H1 (cell line): ENCODE results near the gene FAM237A. TPM values are rescaled to one million over a fixed set of nuclear protein-coding genes. Genes with fewer than 3 reads are reported as not detected.

Source experiments
- CTCF ChIA-PET: fragments of 300-600 bp; sonication (Branson Sonifier 250); formaldehyde crosslinking; loops from one replicate; lab custom pipeline; 2021; ENCODE audit not compliant: partially characterized antibody; lab: Charles Lee
- POLR2A ChIA-PET: fragments of 300-600 bp; sonication (Branson Sonifier 250); formaldehyde crosslinking; loops from one replicate; lab custom pipeline; 2021; ENCODE audit warnings: inconsistent platforms; ENCODE audit not compliant: partially characterized antibody; lab: Charles Lee
- DNase-seq, 2 experiments: peaks; one replicate each; pipeline versions ENCODE4 v3.0.0 to v3.0.0-alpha.2; 2010 to 2022; ENCODE audit warnings: low spot score in 2 of 2, low read depth in 1 of 2, mixed read lengths in 1 of 2
- FAIRE-seq: peaks from 2 replicates; lab custom pipeline; 2011; peaks lifted over from hg19 to GRCh38; lab: Jason Lieb, UNC
- H2AFZ ChIP-seq: 2 replicates; pipeline ENCODE4 v1.8.1; 2012; ENCODE audit warnings: low read length, inconsistent platforms
- H2AK5ac ChIP-seq: 2 replicates; pipeline ENCODE4 v1.6.1; 2013; ENCODE audit warnings: low read depth, low read length
- H2BK120ac ChIP-seq: replicated peaks from 2 replicates; pipeline ENCODE3; 2013; ENCODE audit warnings: low read depth, low read length, inconsistent platforms
- H2BK12ac ChIP-seq: 2 replicates; pipeline ENCODE4 v1.6.1; 2013; ENCODE audit warnings: low read depth, low read length
- H2BK15ac ChIP-seq: 2 replicates; pipeline ENCODE4 v1.6.1; 2013; ENCODE audit warnings: low read length
- H2BK20ac ChIP-seq: 2 replicates; pipeline ENCODE4 v1.6.1; 2013; ENCODE audit warnings: low read length
- H2BK5ac ChIP-seq: 2 replicates; pipeline ENCODE4 v1.6.1; 2013; ENCODE audit warnings: low read depth, low read length
- H3K14ac ChIP-seq: 2 replicates; pipeline ENCODE4 v1.6.1; 2013; ENCODE audit warnings: inconsistent platforms; ENCODE audit not compliant: insufficient read length
- H3K18ac ChIP-seq: 2 replicates; pipeline ENCODE4 v1.6.1; 2013; ENCODE audit warnings: low read length; ENCODE audit errors: extremely low read depth
- H3K23ac ChIP-seq: 2 replicates; pipeline ENCODE4 v1.6.1; 2013; ENCODE audit warnings: inconsistent platforms; ENCODE audit not compliant: insufficient read length
- H3K23me2 ChIP-seq: 2 replicates; pipeline ENCODE4 v1.6.1; 2013; ENCODE audit warnings: low read depth, low read length
- H3K27ac ChIP-seq: 2 replicates; pipeline ENCODE4 v1.6.1; 2011; ENCODE audit warnings: low read depth, low read length, inconsistent platforms
- H3K27me3 ChIP-seq, 4 experiments: replicated peaks in 1 of 4; 1 replicate in 1 of 4; 2 replicates in 3 of 4; pipeline versions ENCODE4 v1.6.1 to v1.8.1; 2011 to 2013; ENCODE audit warnings: low read length in 3 of 4, mild to moderate bottlenecking in 3 of 4, inconsistent platforms in 2 of 4, mixed read lengths in 2 of 4, moderate library complexity in 1 of 4; ENCODE audit not compliant: control insufficient read depth in 3 of 4, insufficient read depth in 3 of 4; ENCODE audit errors: extremely low read depth in 1 of 4
- H3K36me3 ChIP-seq, 4 experiments: 2 replicates each; pipeline versions ENCODE4 v1.6.1 to v1.8.1; 2011 to 2013; ENCODE audit warnings: mild to moderate bottlenecking in 4 of 4, low read length in 3 of 4, moderate library complexity in 2 of 4, control low read depth in 1 of 4, inconsistent platforms in 1 of 4; ENCODE audit not compliant: insufficient read depth in 4 of 4, control insufficient read depth in 2 of 4
- H3K4ac ChIP-seq: replicated peaks from 2 replicates; pipeline ENCODE3; 2013; ENCODE audit warnings: low read length, low read depth, mixed read lengths, inconsistent platforms; ENCODE audit not compliant: insufficient read length
- H3K4me1 ChIP-seq, 4 experiments: replicated peaks in 1 of 4; 1 replicate in 1 of 4; 2 replicates in 3 of 4; pipeline versions ENCODE4 v1.6.1 to v1.8.1; 2011 to 2013; ENCODE audit warnings: low read length in 3 of 4, inconsistent platforms in 2 of 4, mixed read lengths in 1 of 4; ENCODE audit not compliant: insufficient read depth in 4 of 4, control insufficient read depth in 3 of 4
- H3K4me2 ChIP-seq, 2 experiments: 2 replicates each; pipeline versions ENCODE4 v1.6.1 to v1.8.1; 2011 to 2013; ENCODE audit warnings: low read depth in 2 of 2, low read length in 2 of 2, control low read depth in 1 of 2, inconsistent platforms in 1 of 2, mild to moderate bottlenecking in 1 of 2; ENCODE audit not compliant: insufficient read depth in 1 of 2
- H3K4me3 ChIP-seq, 4 experiments: fragments of 200-600, 300-600 bp in 1 of 4; sonication (generic), shearing (Covaris generic), sonication (Bioruptor Twin) in 1 of 4; 2 replicates each; pipeline versions ENCODE4 v1.5.1 to v1.8.1; 2011 to 2016; ENCODE audit warnings: low read length in 4 of 4, low read depth in 3 of 4, control low read depth in 2 of 4, inconsistent platforms in 2 of 4, mild to moderate bottlenecking in 2 of 4, mixed read lengths in 1 of 4, moderate library complexity in 1 of 4; ENCODE audit not compliant: insufficient read depth in 2 of 4; ENCODE audit errors: extremely low read depth in 1 of 4
- H3K56ac ChIP-seq: replicated peaks from 2 replicates; pipeline ENCODE3; 2013; ENCODE audit warnings: low read depth, mild to moderate bottlenecking, mixed read lengths, low read length, inconsistent platforms; ENCODE audit not compliant: insufficient read length
- H3K79me1 ChIP-seq: 2 replicates; pipeline ENCODE4 v1.6.1; 2013; ENCODE audit warnings: low read depth, low read length, control low read depth
- H3K79me2 ChIP-seq, 2 experiments: 2 replicates each; pipeline versions ENCODE4 v1.6.1 to v1.8.1; 2012 to 2013; ENCODE audit warnings: low read length in 2 of 2, mild to moderate bottlenecking in 2 of 2, inconsistent platforms in 1 of 2; ENCODE audit not compliant: insufficient read depth in 2 of 2, control insufficient read depth in 1 of 2
- H3K9ac ChIP-seq, 4 experiments: replicated peaks in 1 of 4; 1 replicate in 1 of 4; 2 replicates in 3 of 4; pipeline versions ENCODE4 v1.6.1 to v1.8.1; 2011 to 2013; ENCODE audit warnings: low read depth in 3 of 4, low read length in 3 of 4, control low read depth in 2 of 4, mild to moderate bottlenecking in 2 of 4, moderate library complexity in 2 of 4, inconsistent platforms in 1 of 4; ENCODE audit errors: extremely low read depth in 1 of 4
- H3K9me3 ChIP-seq, 2 experiments: 2 replicates each; pipeline versions ENCODE4 v1.6.1 to v1.8.1; 2012 to 2013; ENCODE audit warnings: mild to moderate bottlenecking in 2 of 2, moderate library complexity in 2 of 2, control low read depth in 1 of 2, inconsistent platforms in 1 of 2, low read depth in 1 of 2, low read length in 1 of 2, mixed read lengths in 1 of 2; ENCODE audit not compliant: insufficient read depth in 2 of 2
- H4K20me1 ChIP-seq, 2 experiments: replicated peaks in 1 of 2; 2 replicates each; pipeline versions ENCODE3 to v1.8.1; 2011 to 2013; ENCODE audit warnings: inconsistent platforms in 2 of 2, low read length in 2 of 2, mild to moderate bottlenecking in 1 of 2; ENCODE audit not compliant: insufficient read depth in 2 of 2, control insufficient read depth in 1 of 2
- H4K5ac ChIP-seq: 2 replicates; pipeline ENCODE4 v1.6.1; 2013; ENCODE audit warnings: low read length, low read depth, mixed read lengths, inconsistent platforms; ENCODE audit not compliant: insufficient read length
- H4K8ac ChIP-seq: 2 replicates; pipeline ENCODE4 v1.8.0; 2013; ENCODE audit warnings: mild to moderate bottlenecking, moderate library complexity, low read length, inconsistent platforms; ENCODE audit not compliant: insufficient read depth; ENCODE audit errors: extremely low read depth
- H4K91ac ChIP-seq: replicated peaks from 2 replicates; pipeline ENCODE3; 2013; ENCODE audit warnings: low read length, mixed read lengths, inconsistent platforms; ENCODE audit not compliant: insufficient read length
- CEBPB ChIP-seq: IDR thresholded peaks from 2 replicates; pipeline ENCODE4 v1.6.1; 2012; ENCODE audit warnings: low read depth, low read length
- CHD1 ChIP-seq: IDR thresholded peaks from 2 replicates; pipeline ENCODE4 v1.6.1; 2012; ENCODE audit warnings: low read depth, low read length, improper control_type of control experiment
- CREB1 ChIP-seq: IDR thresholded peaks from 2 replicates; pipeline ENCODE4 v1.6.1; 2012; ENCODE audit warnings: inconsistent platforms
- HDAC6 ChIP-seq: IDR thresholded peaks from one replicate; pipeline ENCODE4 v1.7.1; 2012; ENCODE audit warnings: low read depth, mild to moderate bottlenecking, inconsistent platforms, low read length, moderate library complexity
- JUND ChIP-seq: IDR thresholded peaks from 2 replicates; pipeline ENCODE4 v1.6.1; 2011; ENCODE audit warnings: mild to moderate bottlenecking, improper control_type of control experiment, low read length
- KDM1A ChIP-seq: fragments of 200-600, 300-600 bp; sonication (generic); IDR thresholded peaks from 2 replicates; pipeline ENCODE4 v1.7.1; 2016; ENCODE audit warnings: mild to moderate bottlenecking, low read length, borderline replicate concordance
- POLR2A ChIP-seq, 2 experiments: IDR thresholded peaks; 1 replicate in 1 of 2; 2 replicates in 1 of 2; pipeline ENCODE4 v1.6.1; 2011; ENCODE audit warnings: low read depth in 2 of 2, low read length in 2 of 2, mild to moderate bottlenecking in 2 of 2; ENCODE audit errors: control extremely low read depth in 1 of 2
- RAD21 ChIP-seq, 2 experiments: IDR thresholded peaks in 1 of 2; conservative IDR thresholded peaks in 1 of 2; 2 replicates each; pipeline ENCODE4 v1.6.1; 2011; ENCODE audit warnings: low read depth in 2 of 2, low read length in 2 of 2, improper control_type of control experiment in 1 of 2, inconsistent platforms in 1 of 2, mild to moderate bottlenecking in 1 of 2, moderate library complexity in 1 of 2
- SRF ChIP-seq: IDR thresholded peaks from 2 replicates; pipeline ENCODE4 v1.6.1; 2011; ENCODE audit warnings: mild to moderate bottlenecking, low read depth, low read length, moderate library complexity
- SUZ12 ChIP-seq: fragments of 200-600 bp; sonication (generic); IDR thresholded peaks from 2 replicates; pipeline ENCODE4 v1.6.1; 2012; ENCODE audit warnings: mild to moderate bottlenecking, inconsistent platforms, low read length, moderate library complexity, mixed read lengths
- TAF7 ChIP-seq: optimal IDR thresholded peaks from 2 replicates; pipeline ENCODE3; 2011; ENCODE audit warnings: low read depth, mild to moderate bottlenecking, inconsistent platforms, low read length, moderate library complexity, borderline replicate concordance
- TBP ChIP-seq: IDR thresholded peaks from 2 replicates; pipeline ENCODE4 v1.6.1; 2011; ENCODE audit warnings: low read depth, low read length, improper control_type of control experiment
- TCF12 ChIP-seq: IDR thresholded peaks from 2 replicates; pipeline ENCODE4 v1.6.1; 2011; ENCODE audit warnings: low read depth, mild to moderate bottlenecking, low read length
- TEAD4 ChIP-seq: IDR thresholded peaks from 2 replicates; pipeline ENCODE4 v1.6.1; 2012; ENCODE audit warnings: low read depth, low read length, inconsistent platforms, mixed read lengths
- ZNF274 ChIP-seq: IDR thresholded peaks from 2 replicates; pipeline ENCODE4 v1.7.0; 2012; ENCODE audit warnings: low read length, borderline replicate concordance; ENCODE audit errors: extremely low read depth
- WGBS, 2 experiments: shearing (Covaris generic) in 1 of 2; methylation state at CpG; one replicate each; pipeline versions ENCODE4 v1.1.6 to v1.1.7; 2013 to 2015; ENCODE audit warnings: low lambda C conversion rate in 2 of 2, mixed read lengths in 2 of 2, inconsistent platforms in 1 of 2, low coverage in 1 of 2, missing lambda C conversion rate in 1 of 2; ENCODE audit not compliant: insufficient replicate concordance in 2 of 2, insufficient coverage in 1 of 2, insufficient read length in 1 of 2; ENCODE audit errors: extremely low coverage in 1 of 2, missing lambda C conversion rate in 1 of 2; 5-methylcytosine and 5-hydroxymethylcytosine counted together
- polyA plus RNA-seq, 7 experiments: library from polyadenylated mRNA; depleted of rRNA in 3 of 7; stranded (reverse) in 5 of 7; unstranded in 2 of 7; fragments of >200 nt in 5 of 7; fragments of 200-250 nt in 2 of 7; gene quantifications; 1 replicate in 5 of 7; 2 replicates in 1 of 7; 4 replicates in 1 of 7; pipeline versions ENCODE4 v1.2.1 to v1.2.3, GENCODE V29; 2011 to 2013; ENCODE audit warnings: missing spikeins in 2 of 7, mixed read lengths in 2 of 7
- total RNA-seq: library from RNA; stranded (reverse); fragmentation: NEBNext Ultra II Directional; extraction: Animal tissue kit (Norgen Biotek cat#: 25700); gene quantifications from 2 replicates; pipeline ENCODE4 v1.2.1, GENCODE V29; 2021
- TF ChIP-seq, protein P1 (sequence below): IDR thresholded peaks from 2 replicates; pipeline ENCODE4 v1.6.1; 2012; ENCODE audit warnings: inconsistent platforms

FAM237A gene
- total and polyA plus RNA-seq, 2 of the 8 experiments (the other 6 are each of a cell fraction or from before 2014, with no cell fraction given): not detected

- H2BK5ac ChIP-seq: no peak overlapping the region
- H3K4ac ChIP-seq: no peak overlapping the region
- no peaks in the 10 kb centered on the region for H3K79me2 ChIP-seq
- H2BK12ac ChIP-seq: no peak overlapping the region
- H3K56ac ChIP-seq: no peak overlapping the region
- no peak overlapping the region for H2BK120ac ChIP-seq
- no peaks in the 10 kb centered on the region for H4K20me1 ChIP-seq
- 91% methylated on average over 3 of the region's 3 CpGs; no CpG with 5 or more reads in 1 of the 2 experiments for WGBS, 2 experiments
- no peak overlapping the region for H3K27ac ChIP-seq
- no peak overlapping the region for H2BK20ac ChIP-seq
- no peak overlapping the region for H2BK15ac ChIP-seq
- no peaks in the 10 kb centered on the region for H3K79me1 ChIP-seq
- no peak overlapping the region for H4K91ac ChIP-seq
- H4K5ac ChIP-seq: no peak overlapping the region
- H3K23ac ChIP-seq: no peak overlapping the region
- no peak overlapping the region for H3K14ac ChIP-seq
- H3K9me3 ChIP-seq: no peaks in the 10 kb centered on the region
- H2AFZ ChIP-seq: no peak overlapping the region
- H3K36me3 ChIP-seq: no peaks in the 10 kb centered on the region
- ChIA-PET CTCF (interaction anchor here (1.7 kb wide), 1 partner anchor 106 kb away, joined by 3 read pairs; no protein-coding TSS in a partner anchor), POLR2A (no interaction called here)
- H3K4me2 ChIP-seq: no peak overlapping the region
- H3K18ac ChIP-seq: no peak overlapping the region
- H3K23me2 ChIP-seq: no peaks in the 10 kb centered on the region; the same call in 1 of the 2 replicates
- no peak overlapping the region for H3K9ac ChIP-seq
- no peak for FAIRE-seq
- no peak overlapping the region for H2AK5ac ChIP-seq
- DNase-seq: no peak
- H4K8ac ChIP-seq: no peak overlapping the region
- H3K4me1 ChIP-seq: no peaks in the 10 kb centered on the region
- H3K4me3 ChIP-seq: no peak overlapping the region
- no peaks in the 10 kb centered on the region for H3K27me3 ChIP-seq
- TF ChIP-seq CEBPB: no peak
- TF ChIP-seq, protein P1, sequence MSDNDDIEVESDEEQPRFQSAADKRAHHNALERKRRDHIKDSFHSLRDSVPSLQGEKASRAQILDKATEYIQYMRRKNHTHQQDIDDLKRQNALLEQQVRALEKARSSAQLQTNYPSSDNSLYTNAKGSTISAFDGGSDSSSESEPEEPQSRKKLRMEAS: no peak
- TF ChIP-seq RAD21 (IDR thresholded peaks at IDR 0.05 in 1 of 2, conservative IDR thresholded peaks at IDR 0.05 in 1 of 2; ENCODE audit: low read depth in 2 of 2, low read length in 2 of 2): no peak
- no peak for TF ChIP-seq CHD1
- no peak for TF ChIP-seq HDAC6
- no peak for TF ChIP-seq TEAD4
- no peak for TF ChIP-seq TAF7
- no peak for TF ChIP-seq CREB1
- no peak for TF ChIP-seq KDM1A
- TF ChIP-seq SRF: no peak
- TF ChIP-seq SUZ12: no peak
- TF ChIP-seq POLR2A (IDR thresholded peaks at IDR 0.05; ENCODE audit: control extremely low read depth in 1 of 2, low read depth in 2 of 2, low read length in 2 of 2): no peak
- TF ChIP-seq JUND: no peak
- TF ChIP-seq TBP: no peak
- no peak for TF ChIP-seq TCF12
- no peak for TF ChIP-seq ZNF274
Observed at GRCh38 chr2:206665251-206665650, 23.0 kb downstream of the FAM237A start.
